GM23248 (cell line): ENCODE measurements around the gene APOA4.

Experiments
- EZH2 ChIP-seq: fragments of 200-600 bp; sonication (generic); IDR thresholded peaks from 2 replicates; pipeline ENCODE4 v1.6.1; 2018; ENCODE audit warnings: antibody characterized with exemption, mild to moderate bottlenecking; ENCODE audit not compliant: insufficient read depth, poor library complexity, severe bottlenecking
- EZH2phosphoT487 ChIP-seq: fragments of 200-600 bp; sonication (generic); IDR thresholded peaks from 2 replicates; pipeline ENCODE4 v1.6.1; 2018; ENCODE audit warnings: antibody characterized with exemption, moderate library complexity, mild to moderate bottlenecking, low read depth; ENCODE audit not compliant: insufficient read depth

DNA sequence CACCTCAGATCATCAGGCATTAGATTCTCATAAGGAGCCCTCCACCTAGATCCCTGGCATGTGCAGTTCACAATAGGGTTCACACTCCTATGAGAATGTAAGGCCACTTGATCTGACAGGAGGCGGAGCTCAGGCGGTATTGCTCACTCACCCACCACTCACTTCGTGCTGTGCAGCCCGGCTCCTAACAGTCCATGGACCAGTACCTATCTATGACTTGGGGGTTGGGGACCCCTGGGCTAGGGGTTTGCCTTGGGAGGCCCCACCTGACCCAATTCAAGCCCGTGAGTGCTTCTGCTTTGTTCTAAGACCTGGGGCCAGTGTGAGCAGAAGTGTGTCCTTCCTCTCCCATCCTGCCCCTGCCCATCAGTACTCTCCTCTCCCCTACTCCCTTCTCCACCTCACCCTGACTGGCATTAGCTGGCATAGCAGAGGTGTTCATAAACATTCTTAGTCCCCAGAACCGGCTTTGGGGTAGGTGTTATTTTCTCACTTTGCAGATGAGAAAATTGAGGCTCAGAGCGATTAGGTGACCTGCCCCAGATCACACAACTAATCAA lies 8.8 kb upstream of the APOA4 start:
- TF ChIP-seq EZH2phosphoT487 (no peak), EZH2 (no peak)
